GM19328 (cell line): ENCODE results near the gene EPN3.

Experiments used
- ATAC-seq: cut with Tn5 transposase; IDR thresholded peaks from one replicate; pipeline ENCODE4 v1.9.1; 2021; ENCODE audit warnings: mild to moderate bottlenecking, moderate library complexity; ENCODE audit not compliant: unreplicated experiment

The EPN3 gene

GRCh38 chr17:50547736-50548083 is 15.2 kb downstream of the EPN3 start:
- no peak for ATAC-seq

- no peak for ATAC-seq
These were observed 16.3 kb downstream of the EPN3 start for GRCh38 chr17:50548831-50549230.

DNA sequence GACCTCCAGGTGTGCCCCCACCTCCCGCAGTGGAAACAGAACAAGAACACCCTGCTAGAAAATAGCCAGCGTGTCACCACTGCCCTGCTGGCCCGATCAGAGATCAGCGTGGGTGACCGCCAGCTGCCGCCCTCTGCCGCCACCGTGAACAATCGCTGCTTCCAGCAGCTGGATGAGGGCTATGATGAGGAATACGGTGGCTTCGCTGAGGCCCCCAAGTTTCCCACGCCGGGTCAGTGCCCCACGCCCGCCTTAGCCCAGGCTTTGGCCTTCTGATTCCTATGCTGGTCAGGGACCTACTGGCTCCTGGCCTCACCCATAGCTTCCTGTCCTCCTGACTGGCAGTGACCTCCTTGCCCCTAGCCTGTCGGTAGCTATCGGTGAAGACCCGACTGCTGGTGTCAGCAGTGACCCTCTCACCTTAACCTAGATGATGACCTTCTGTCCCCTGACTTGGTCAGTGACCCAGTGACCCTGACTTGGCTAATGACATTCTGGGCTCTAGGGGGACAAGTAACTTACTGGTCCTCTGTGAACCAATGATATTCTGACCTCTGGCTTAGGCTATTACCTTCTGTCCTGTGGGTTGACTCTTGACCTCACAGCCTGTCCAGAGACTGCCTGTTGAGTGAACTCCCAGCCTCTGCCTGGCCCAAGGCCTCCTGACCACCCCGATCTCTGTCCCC is 16.9 kb downstream of the EPN3 start:
- no peak for ATAC-seq

DNA sequence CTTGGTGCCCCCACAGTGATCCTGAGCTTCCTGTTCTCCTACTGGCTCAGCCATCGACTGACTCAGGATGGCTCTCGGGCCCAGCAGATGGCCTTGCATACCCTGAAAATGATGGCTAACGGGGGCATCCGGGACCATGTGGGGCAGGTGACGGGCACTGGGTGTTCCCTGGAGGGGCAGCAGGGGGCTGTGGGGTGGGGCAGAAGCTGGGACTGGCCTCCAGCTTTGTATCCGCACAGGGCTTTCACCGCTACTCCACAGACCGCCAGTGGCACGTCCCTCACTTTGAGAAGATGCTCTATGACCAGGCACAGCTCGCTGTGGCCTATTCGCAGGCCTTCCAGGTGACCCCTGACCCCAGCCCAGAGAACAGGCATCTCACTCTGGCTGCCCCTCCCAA is 17.4 kb downstream of the EPN3 start:
- no peak for ATAC-seq

DNA sequence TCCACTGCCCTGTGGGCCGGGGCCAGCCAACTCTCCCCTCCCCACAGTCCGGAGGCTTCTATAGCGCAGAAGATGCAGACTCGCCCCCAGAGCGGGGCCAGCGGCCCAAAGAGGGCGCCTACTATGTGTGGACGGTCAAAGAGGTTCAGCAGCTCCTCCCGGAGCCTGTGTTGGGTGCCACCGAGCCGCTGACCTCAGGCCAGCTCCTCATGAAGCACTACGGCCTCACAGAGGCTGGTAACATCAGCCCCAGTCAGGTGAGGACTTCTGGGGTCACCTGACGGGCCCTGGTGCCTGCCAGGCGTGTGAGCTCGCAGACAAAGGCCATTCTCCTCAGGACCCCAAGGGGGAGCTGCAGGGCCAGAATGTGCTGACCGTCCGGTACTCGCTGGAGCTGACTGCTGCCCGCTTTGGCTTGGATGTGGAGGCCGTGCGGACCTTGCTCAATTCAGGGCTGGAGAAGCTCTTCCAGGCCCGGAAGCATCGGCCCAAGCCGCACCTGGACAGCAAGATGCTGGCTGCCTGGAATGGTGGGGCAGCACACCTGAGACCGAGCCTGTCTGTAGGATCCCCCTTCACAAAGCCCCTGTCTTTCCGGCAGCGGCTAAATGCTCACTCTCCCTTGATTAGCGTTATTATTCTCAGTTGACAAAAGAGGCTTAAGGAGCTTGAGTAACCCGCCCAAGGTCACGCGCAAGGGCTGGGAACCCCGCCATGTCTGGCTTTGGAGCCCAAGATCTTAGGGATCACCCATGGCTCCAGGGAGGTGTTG is 18.3 kb downstream of the EPN3 start:
- ATAC-seq = no peak

DNA sequence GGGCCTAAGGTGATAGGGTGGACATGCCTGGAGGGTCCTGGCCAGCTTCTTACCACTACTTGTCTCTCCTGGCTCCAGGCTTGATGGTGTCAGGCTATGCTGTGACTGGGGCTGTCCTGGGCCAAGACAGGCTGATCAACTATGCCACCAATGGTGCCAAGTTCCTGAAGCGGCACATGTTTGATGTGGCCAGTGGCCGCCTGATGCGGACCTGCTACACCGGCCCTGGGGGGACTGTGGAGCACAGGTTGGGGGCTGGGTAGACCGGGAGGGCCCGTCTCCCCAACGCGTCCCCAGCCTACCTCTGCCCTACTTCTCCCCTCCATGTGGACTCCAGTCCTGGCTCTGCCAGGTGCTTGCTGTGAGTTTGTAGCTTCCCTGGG is 18.9 kb downstream of the EPN3 start:
- ATAC-seq = no peak

- no peak for ATAC-seq
These were observed 19.3 kb downstream of the EPN3 start for GRCh38 chr17:50551884-50552283.

DNA sequence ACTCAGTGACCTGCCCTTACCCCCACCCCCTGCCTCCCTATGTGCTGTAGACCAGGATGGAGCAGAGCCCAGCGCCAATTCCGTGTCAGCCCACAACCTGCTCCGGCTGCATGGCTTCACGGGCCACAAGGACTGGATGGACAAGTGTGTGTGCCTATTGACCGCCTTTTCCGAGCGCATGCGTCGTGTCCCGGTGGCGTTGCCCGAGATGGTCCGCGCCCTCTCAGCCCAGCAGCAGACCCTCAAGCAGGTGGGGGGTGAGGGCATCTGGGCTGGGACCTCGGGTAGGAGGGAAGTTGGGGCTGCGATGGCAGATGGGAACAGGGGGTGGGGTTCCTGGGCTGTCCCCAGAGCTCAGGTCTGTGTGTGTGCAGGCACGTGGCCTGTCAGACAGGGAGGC is 21.7 kb downstream of the EPN3 start:
- no peak for ATAC-seq

DNA sequence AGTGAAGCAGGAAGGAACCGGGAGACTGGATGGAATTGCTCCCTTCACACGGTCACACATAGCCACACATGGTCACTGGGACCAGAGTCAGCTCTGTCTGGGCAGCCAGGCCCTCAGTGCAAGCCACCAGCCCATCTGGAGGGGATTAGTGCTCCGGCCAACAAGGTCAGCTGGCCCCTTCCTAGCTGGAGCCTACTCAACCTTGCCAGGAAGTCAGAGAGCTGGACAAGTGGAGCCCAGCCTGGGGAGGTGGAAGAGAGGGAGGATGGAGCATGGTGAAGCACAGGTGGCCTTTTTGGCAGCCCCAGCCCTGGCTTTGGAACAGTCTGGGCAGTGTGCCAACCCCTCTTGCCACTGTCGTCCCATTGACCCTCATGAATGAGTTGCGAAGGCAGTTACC is 24.3 kb downstream of the EPN3 start:
- no peak for ATAC-seq

- no peak for ATAC-seq
These were observed 25.1 kb downstream of the EPN3 start for GRCh38 chr17:50557630-50558029.

- no peak for ATAC-seq
These were observed 25.6 kb downstream of the EPN3 start for GRCh38 chr17:50558091-50558490.

DNA sequence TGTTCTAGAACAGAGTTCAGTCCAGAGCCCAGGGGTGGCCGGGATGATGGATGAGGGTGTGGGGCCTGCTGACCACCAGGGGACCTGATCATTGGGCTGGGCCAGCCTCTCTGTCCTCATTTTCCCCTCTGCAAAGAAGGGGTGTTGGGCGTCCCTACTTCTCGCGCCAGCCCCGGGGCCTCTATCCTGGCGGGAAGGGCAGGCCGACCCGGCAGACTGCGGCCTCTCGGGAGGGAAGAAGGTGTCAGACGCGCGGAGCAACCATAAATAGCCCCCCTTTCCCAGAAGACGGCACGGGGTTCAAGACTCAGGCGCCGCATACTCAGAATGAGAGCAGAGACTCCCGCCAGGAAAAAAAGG is 26.0 kb downstream of the EPN3 start:
- ATAC-seq = no peak

DNA sequence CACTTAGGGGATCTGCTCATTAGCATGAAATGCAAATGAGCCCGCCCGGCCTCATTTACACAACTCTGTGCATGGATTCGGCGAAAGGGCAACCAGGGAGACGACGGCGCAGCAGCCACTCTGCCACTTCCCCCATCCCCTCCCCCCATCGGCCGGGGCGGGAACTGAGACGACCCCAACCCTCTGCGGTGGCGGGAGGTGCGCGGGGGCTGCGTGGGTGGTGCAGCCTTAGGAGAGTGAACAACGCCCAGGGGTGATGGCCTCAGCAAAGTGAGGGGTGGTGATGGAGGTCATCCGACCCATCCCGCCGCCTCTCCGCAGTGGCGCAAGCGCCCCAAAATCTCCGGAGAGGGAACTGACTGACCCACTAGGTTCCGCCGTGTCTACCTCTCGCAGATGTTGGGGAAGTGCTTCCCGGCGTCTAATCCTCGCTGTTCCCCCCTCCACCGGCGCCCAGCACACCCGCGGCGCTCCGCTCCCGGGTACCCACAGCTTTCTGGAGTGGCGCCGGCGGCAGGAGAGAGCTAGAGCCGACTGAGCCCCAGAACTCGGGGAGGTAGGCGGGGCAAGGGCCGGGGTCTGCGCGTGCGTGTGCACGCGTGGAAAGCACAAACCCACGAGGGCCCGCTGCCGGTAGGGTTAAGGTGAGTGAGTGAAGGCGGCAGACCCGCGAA is 26.5 kb downstream of the EPN3 start:
- no peak for ATAC-seq

DNA sequence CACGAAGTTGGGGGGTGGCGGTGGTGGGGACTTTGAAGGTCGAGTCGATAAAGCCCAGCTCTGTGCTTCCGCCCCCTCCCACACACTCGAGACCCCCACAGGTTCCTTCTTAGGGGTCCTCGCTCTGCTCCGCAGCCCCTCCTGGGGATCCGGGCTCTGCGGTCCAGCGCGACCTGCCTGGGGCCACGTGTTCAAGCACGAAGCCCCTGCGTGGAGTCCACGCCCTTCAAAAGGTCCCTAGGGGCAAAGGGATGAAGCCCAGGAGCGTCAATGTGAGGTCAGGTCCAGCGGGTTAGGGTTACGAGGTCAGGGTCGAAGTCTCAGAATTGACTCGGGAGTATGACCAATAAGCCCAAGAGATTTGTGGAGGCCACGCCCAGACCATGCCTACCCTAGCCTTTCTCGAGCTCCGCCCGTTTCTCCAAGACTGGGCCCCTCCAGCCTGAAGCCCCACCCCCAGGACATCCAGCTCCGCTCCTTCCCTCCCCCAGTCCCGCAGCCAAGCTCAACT is 27.2 kb downstream of the EPN3 start:
- no peak for ATAC-seq

DNA sequence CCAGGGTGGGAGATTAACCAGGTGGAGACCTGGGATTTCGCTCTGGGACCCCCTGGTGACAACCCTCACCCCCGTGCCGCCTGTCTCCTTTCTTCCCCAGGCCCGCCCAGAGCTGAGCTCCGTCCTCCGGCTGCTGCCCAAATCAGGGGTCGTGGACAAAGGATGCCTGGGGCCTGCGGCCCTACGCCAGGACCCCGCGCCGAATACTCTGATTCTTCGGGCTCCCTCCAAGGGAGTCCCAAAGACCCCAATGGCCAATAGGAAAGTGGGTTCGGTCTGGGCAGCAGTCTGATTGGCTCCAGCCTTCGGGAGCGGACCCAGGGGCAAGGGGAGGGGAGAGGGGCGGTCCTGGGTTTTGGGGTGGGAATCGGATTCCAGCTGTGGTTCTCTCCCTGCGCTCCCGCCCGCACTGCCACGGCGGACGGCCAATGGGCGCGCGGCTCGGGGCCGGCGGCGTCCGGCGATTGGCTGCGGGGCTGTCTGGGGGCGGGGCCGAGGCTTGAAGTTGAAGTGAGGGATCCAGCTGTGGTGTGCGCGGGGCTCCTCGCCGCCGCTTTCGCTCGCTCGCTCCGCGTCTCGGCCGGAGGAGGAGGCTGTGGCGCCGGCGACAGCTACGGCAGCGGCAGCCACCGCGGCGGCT is 27.8 kb downstream of the EPN3 start, which contains the start of gene CACNA1G:
Gene CACNA1G, plus strand, starts transcription at position 531 of the 640 bp plus-strand sequence. CDS start 745 bp downstream, outside the sequence.
- ATAC-seq = peak; percentile 87

- ATAC-seq = peak; percentile 11
These were observed 28.6 kb downstream of the EPN3 start for GRCh38 chr17:50560931-50561745.

- ATAC-seq = no peak
These were observed 29.2 kb downstream of the EPN3 start for GRCh38 chr17:50561746-50562141.

DNA sequence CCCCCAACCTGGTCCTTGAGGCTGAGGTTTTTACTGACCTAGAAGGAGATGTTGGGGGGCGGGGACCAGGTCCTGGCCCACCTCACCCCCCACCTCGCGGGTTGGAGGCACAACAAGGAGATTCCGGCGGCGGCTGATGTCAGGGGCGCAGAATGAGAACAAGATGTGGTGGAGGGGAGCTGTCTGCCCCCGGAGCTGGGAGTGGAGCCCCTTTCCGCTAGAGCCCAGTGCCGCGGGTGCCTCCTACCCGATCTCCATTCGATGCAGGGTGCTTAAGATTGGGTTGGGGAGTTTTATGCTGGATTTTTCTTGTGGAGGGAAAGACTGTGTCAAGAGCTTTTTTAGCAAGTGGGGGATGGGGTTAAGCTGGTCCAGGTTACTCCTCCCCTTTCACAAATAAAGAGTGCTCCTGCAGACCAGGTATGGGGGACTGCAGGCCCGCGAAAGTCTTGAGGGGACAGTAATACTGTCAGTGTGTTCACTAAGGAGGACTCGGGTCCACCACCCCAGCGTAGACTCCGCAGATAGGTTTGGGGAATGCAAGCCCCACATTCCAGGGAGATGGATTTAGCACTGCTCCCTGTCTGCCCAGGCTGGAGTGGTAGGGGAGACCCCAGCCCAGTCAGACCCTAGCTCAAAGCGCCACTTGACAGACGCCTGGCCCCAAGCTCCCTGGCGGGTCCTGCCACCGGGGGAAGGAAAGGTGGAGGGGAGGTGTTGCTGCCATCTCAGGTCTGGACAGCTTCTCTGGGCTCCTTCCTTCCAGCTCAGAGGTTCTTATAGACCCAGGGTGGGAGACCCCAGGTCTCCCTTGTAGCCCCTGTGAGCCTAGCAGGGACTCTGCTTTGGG is 29.9 kb downstream of the EPN3 start:
- no peak for ATAC-seq

DNA sequence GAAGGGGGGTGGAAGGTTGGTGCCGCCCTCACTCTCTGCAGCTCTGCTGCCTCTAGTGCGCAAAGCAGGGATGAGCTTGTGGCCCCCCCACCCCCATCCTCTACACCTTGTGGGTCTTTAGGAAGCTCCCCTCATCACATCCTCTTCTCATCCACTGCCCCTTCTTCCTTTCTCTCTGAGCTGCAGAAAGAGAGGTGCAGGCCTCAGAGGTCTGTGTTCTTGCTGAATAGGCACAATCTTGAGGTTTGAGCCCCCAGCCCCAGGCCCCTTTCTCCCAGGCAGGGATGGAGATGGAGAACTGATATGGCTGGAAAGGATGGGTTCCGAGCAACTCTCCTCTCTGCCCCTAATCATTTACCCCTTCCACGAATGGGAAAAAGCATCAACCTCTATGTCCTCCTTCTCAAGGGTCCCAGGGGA is 30.6 kb downstream of the EPN3 start:
- ATAC-seq = no peak

GRCh38 chr17:50564916-50565315 is 32.4 kb downstream of the EPN3 start:
- no peak for ATAC-seq
